Activated B cell treated with CpG ODN at 0.5 μM for 24 hours (primary cell): ENCODE results near the gene SFRP4. TPM values are rescaled to one million over a fixed set of nuclear protein-coding genes. Genes with fewer than 3 reads are reported as not detected.

Experiments
- ATAC-seq: fragments of 200-7000 bp; cut with Tn5 transposase; one replicate; pipeline ENCODE4 v1.10.0; 2021; ENCODE audit warnings: low read depth, mild to moderate bottlenecking, moderate library complexity
- CTCF ChIA-PET: fragments of 350-600 bp; sonication (Branson Sonifier 250); formaldehyde crosslinking; loops from one replicate; lab custom pipeline; 2021; ENCODE audit warnings: antibody characterized with exemption; lab: Charles Lee
- POLR2A ChIA-PET: fragments of 350-600 bp; sonication (Branson Sonifier 250); formaldehyde crosslinking; loops from one replicate; lab custom pipeline; 2021; ENCODE audit warnings: antibody characterized with exemption; lab: Charles Lee
- DNase-seq: peaks from one replicate; pipeline ENCODE4 v3.0.0; 2022
- H3K27ac Mint-ChIP-seq: one replicate; pipeline ENCODE4 v1.8.0; 2020; ENCODE audit warnings: mixed read lengths
- H3K27me3 Mint-ChIP-seq: one replicate; pipeline ENCODE4 v1.8.0; 2021; ENCODE audit warnings: mixed read lengths
- H3K36me3 Mint-ChIP-seq: one replicate; pipeline ENCODE4 v1.8.0; 2021; ENCODE audit warnings: low read depth, mixed read lengths
- H3K4me1 Mint-ChIP-seq: one replicate; pipeline ENCODE4 v1.8.0; 2021; ENCODE audit warnings: mixed read lengths
- H3K4me3 Mint-ChIP-seq: one replicate; pipeline ENCODE4 v1.8.0; 2020; ENCODE audit warnings: mild to moderate bottlenecking, mixed read lengths
- H3K9me3 Mint-ChIP-seq: one replicate; pipeline ENCODE4 v1.8.0; 2020; ENCODE audit warnings: mixed read lengths
- intact Hi-C: fragments of 100-400 bp; cut with micrococcal nuclease; formaldehyde crosslinking; loops from one replicate; pipeline ENCODE4 v1.15.1; 2024
- total RNA-seq: library from RNA; stranded (reverse); gene quantifications from 2 replicates; pipeline ENCODE4 v1.2.3, GENCODE V29; 2022
- TF ChIP-seq, protein P1 (sequence below): fragments of 200-600 bp; IDR thresholded peaks from one replicate; pipeline ENCODE4 v1.8.0; 2022; ENCODE audit warnings: antibody characterized with exemption, mild to moderate bottlenecking

SFRP4 gene
- total RNA-seq, 1 donor from 2014 or later: not detected

- CTCF ChIA-PET: interaction anchor here (0.6 to 0.9 kb wide), 3 partner anchors 10 to 451 kb away, joined by 3 to 4 read pairs (median 3); no protein-coding TSS in a partner anchor
- intact Hi-C loops: no loop called here
- TF ChIP-seq, protein P1, sequence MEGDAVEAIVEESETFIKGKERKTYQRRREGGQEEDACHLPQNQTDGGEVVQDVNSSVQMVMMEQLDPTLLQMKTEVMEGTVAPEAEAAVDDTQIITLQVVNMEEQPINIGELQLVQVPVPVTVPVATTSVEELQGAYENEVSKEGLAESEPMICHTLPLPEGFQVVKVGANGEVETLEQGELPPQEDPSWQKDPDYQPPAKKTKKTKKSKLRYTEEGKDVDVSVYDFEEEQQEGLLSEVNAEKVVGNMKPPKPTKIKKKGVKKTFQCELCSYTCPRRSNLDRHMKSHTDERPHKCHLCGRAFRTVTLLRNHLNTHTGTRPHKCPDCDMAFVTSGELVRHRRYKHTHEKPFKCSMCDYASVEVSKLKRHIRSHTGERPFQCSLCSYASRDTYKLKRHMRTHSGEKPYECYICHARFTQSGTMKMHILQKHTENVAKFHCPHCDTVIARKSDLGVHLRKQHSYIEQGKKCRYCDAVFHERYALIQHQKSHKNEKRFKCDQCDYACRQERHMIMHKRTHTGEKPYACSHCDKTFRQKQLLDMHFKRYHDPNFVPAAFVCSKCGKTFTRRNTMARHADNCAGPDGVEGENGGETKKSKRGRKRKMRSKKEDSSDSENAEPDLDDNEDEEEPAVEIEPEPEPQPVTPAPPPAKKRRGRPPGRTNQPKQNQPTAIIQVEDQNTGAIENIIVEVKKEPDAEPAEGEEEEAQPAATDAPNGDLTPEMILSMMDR: no peak
Observed at GRCh38 chr7:37918526-37918925, 1.9 kb upstream of the SFRP4 start.

DNA sequence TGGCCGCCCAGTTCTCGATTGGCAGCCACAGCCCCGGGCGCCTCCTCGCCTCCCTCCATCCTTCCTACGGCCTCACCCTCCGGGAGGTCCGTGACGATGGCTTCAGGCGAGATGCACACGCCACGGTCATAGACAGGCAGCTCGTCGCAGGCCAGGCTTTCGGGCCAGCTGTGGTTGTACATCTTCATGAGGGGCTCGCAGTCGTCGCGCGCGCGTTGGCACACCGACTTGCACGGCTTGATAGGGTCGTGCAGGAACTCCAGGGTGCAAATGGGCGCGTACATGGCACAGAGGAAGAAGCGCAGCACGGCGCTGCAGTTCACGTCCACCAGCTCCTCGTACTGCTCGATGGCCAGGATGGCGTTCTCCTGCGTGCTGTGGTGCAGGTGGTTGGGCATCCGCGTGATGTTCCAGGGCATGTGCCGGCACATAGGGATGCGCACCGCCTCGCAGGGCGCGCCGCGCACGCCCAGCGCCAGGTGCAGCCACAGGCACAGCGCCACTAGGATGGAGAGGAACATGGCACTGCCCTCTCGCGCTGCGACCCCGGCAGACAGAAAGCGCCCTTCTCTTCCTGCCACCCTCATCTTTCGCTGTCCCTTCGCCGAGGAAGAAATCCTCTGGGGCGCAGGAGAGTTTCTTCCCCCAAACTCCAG, 472 bp downstream of the SFRP4 start:
- Mint-ChIP-seq H3K27ac (no peak overlapping the region), H3K9me3 (no peaks in the 10 kb centered on the region), H3K4me1 (peaks cover 29% of the 10 kb centered on the region), H3K4me3 (no peak overlapping the region), H3K36me3 (no peaks in the 10 kb centered on the region), H3K27me3 (peaks cover 48% of the 10 kb centered on the region)
- DNase-seq (no peak), ATAC-seq (no peak)
- POLR2A ChIA-PET: no interaction called here
- TF ChIP-seq, protein P1: no peak
- CTCF ChIA-PET: interaction anchor here (1.7 kb wide), 1 partner anchor 9 kb away, joined by 5 read pairs; no protein-coding TSS in a partner anchor
- intact Hi-C loops: no loop called here

More at GRCh38 chr7:37918526-37918925, 1.9 kb upstream of the SFRP4 start:
- peaks cover 35% of the 10 kb centered on the region for H3K4me1 Mint-ChIP-seq
- no peak overlapping the region for H3K4me3 Mint-ChIP-seq
- H3K27ac Mint-ChIP-seq: no peak overlapping the region
- DNase-seq: no peak
- ATAC-seq: no peak
- H3K9me3 Mint-ChIP-seq: no peaks in the 10 kb centered on the region
- H3K36me3 Mint-ChIP-seq: no peaks in the 10 kb centered on the region
- POLR2A ChIA-PET: no interaction called here
- peaks cover 53% of the 10 kb centered on the region for H3K27me3 Mint-ChIP-seq

- Mint-ChIP-seq H3K4me1 (peaks cover 25% of the 10 kb centered on the region), H3K9me3 (no peaks in the 10 kb centered on the region), H3K27ac (no peak overlapping the region), H3K36me3 (no peaks in the 10 kb centered on the region), H3K27me3 (peaks cover 47% of the 10 kb centered on the region), H3K4me3 (no peak overlapping the region)
- no peak for DNase-seq
- ChIA-PET POLR2A (no interaction called here), CTCF (no interaction called here)
- no peak for ATAC-seq
- intact Hi-C loops: no loop called here
- TF ChIP-seq, protein P1: no peak
Observed at GRCh38 chr7:37915438-37915837, 1.2 kb downstream of the SFRP4 start.

GRCh38 chr7:37912756-37913155, 3.9 kb downstream of the SFRP4 start:
- ChIA-PET CTCF (interaction anchor here (0.8 kb wide), 1 partner anchor 11 kb away, joined by 3 read pairs; no protein-coding TSS in a partner anchor), POLR2A (no interaction called here)
- no peak for ATAC-seq
- intact Hi-C loops: no loop called here
- Mint-ChIP-seq H3K36me3 (no peaks in the 10 kb centered on the region), H3K27ac (no peak overlapping the region), H3K27me3 (peaks cover 29% of the 10 kb centered on the region), H3K4me1 (peaks cover 21% of the 10 kb centered on the region), H3K4me3 (no peak overlapping the region), H3K9me3 (no peaks in the 10 kb centered on the region)
- TF ChIP-seq, protein P1: no peak
- DNase-seq: no peak

DNA sequence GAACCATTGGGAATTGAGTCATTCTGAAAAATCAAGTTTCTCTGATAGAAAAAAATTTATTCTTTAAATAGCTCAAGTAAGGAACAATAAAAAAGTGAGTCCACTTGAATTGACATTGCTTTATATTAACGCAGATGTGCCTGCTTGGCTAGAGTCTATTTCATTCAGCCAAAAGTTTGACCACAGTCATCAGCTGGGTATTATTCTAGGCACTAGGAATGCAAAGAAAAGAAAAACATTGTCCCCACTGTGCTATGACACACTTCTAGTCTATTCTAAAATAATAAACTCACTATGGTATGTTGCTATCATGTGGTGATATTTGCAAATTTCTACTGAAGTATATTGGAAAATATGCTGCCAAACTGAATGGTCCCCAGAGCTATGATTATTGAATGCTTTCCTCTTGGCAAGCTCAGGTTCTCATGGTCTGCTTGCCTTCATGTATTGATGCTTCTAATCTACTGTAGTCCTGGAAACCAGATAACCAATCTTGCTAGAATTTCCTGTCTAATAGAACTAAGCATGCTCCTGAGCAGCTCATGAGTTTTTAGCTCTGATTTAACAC, 8.3 kb downstream of the SFRP4 start:
- ChIA-PET POLR2A (no interaction called here), CTCF (interaction anchor here (1.1 kb wide), 1 partner anchor 10 kb away, joined by 3 read pairs; no protein-coding TSS in a partner anchor)
- ATAC-seq: no peak
- peaks cover 14% of the 10 kb centered on the region for H3K27me3 Mint-ChIP-seq
- H3K27ac Mint-ChIP-seq: no peak overlapping the region
- no peaks in the 10 kb centered on the region for H3K9me3 Mint-ChIP-seq
- intact Hi-C loops: no loop called here
- no peak overlapping the region for H3K4me3 Mint-ChIP-seq
- no peaks in the 10 kb centered on the region for H3K4me1 Mint-ChIP-seq
- no peak for DNase-seq
- no peaks in the 10 kb centered on the region for H3K36me3 Mint-ChIP-seq
- TF ChIP-seq, protein P1: no peak
